HG03175 (cell line): ENCODE measurements around the gene RFNG.

Experiments used
- ATAC-seq: cut with Tn5 transposase; IDR thresholded peaks from one replicate; pipeline ENCODE4 v1.9.1; 2021; ENCODE audit warnings: mild to moderate bottlenecking, moderate library complexity; ENCODE audit not compliant: unreplicated experiment

RFNG gene

DNA sequence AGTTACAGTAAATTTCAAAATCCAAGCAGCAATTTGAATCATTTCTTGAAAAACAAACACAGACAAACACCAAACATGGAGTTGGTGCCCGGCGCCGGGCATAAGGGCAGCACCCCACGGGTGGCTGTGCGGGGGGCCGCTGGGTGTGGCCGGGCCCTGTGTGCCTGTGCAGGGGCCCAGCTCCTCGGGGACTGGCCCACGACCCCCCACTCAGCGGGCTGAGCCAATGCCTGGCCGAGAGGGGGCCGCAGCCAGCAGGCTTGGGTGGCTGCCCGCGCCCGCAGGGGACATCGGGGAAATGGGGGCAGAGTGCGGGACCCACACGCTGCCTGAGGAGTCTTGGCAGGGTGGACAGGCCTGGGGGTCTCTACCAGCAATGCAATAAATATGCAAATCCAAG, 26.8 kb upstream of the RFNG start:
- no peak for ATAC-seq

- no peak for ATAC-seq
Measured at GRCh38 chr17:82077617-82078358, 26.2 kb upstream of the RFNG start.

GRCh38 chr17:82076785-82077591, 25.4 kb upstream of the RFNG start:
- ATAC-seq, result no peak

GRCh38 chr17:82076018-82076784, 24.6 kb upstream of the RFNG start:
- no peak for ATAC-seq

DNA sequence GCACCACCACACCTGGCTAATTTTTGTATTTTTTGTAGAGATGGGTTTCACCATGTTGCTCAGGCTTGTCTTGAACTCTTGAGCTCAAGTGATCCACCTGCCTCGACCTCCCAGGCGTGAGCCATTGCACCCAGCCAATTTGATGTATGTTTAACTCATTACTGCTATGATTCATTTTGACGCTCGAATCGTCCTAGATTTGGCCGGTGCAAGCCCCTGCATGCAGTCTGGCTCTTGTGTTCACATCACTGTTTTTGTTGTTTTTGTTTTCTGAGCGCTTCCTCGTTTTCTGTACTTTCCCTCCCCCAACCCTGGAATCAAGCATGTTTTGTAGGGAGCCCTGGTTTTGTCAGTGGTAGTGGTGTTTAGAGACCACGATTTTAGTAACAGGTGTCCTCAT, 21.8 kb upstream of the RFNG start:
- no peak for ATAC-seq

DNA sequence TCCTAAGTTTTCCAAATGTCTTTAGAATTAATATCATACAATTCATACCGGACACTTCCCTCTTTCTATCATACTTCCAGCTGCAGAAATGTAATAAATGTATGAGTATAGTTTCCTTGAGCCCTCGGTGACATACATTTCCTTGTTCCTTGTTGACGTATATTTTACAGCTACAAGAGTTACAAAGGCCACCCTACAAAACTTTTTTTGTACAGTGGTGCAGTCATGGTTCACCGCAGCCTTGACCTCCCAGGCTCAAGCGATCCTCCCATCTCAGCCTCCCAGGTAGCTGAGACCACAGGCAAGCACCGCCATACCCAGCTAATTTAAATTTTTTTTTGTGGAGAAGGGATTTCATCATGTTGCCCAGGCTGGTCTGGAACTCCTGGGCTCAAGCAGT, 21.2 kb upstream of the RFNG start:
- no peak for ATAC-seq

GRCh38 chr17:82070611-82071010, 19.0 kb upstream of the RFNG start:
- ATAC-seq, result no peak

DNA sequence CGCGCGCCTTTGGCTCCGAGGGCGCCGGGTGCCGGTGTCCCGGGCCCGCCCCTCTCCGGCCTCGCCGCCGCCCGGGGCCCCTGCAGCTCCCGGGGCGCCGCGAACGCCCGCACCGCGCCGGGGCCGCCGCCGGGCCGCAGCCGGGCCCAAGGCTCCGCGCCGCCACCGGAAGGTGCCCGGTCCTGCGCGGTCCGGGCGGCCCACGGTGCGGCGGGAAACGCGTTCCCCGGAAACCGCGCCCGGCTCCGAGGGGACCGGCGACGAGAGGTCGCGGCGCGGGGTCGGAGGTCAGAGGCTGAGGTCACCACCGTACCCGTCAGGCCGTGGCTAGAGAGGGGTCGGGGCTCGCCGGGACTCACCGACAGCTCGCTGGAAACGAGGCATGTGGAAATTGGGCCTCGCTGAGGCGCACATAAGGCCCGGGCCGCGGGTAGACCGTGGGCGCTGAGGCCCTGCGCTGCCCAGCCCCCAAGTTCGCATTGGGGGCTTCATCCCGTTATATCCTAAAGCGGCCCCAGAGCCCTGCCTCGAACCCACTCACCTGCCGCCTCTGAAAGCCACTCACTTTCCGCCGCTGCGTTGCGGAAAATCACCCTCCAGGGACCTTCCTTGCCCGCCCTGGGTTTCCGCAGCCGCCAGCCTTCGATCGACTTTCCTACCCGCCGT, 14.2 kb upstream of the RFNG start, which contains the start of gene DUS1L:
Gene DUS1L, minus strand, starts transcription at position 167 of the 666 bp plus-strand sequence. CDS start 745 bp downstream, outside the sequence.
- ATAC-seq, result peak; percentile 67

DNA sequence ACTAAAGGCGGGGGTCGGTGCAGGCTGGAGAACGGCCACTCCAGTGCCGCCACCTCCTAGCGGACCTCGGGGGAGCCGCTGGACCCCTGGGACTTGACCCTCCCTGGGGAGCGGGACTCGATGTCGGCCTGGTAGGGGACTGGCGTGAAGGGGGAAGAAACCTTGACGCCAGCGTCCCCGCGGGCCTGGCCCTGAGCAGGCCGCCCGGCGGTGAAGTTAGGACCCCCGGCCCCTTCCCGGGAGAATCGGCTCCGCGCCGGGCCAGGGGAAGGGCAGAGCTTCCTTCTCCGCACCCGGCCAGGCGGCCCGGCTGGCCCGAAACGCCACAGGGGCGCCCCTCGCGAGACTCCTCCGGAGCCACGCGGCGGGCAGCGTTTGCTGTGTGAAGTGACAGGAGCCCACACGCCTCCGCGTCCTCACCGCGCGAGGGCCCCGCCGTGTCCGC, 13.6 kb upstream of the RFNG start:
- peak; percentile 24 for ATAC-seq

- ATAC-seq, result no peak
Measured at GRCh38 chr17:82064433-82065192, 13.0 kb upstream of the RFNG start.

DNA sequence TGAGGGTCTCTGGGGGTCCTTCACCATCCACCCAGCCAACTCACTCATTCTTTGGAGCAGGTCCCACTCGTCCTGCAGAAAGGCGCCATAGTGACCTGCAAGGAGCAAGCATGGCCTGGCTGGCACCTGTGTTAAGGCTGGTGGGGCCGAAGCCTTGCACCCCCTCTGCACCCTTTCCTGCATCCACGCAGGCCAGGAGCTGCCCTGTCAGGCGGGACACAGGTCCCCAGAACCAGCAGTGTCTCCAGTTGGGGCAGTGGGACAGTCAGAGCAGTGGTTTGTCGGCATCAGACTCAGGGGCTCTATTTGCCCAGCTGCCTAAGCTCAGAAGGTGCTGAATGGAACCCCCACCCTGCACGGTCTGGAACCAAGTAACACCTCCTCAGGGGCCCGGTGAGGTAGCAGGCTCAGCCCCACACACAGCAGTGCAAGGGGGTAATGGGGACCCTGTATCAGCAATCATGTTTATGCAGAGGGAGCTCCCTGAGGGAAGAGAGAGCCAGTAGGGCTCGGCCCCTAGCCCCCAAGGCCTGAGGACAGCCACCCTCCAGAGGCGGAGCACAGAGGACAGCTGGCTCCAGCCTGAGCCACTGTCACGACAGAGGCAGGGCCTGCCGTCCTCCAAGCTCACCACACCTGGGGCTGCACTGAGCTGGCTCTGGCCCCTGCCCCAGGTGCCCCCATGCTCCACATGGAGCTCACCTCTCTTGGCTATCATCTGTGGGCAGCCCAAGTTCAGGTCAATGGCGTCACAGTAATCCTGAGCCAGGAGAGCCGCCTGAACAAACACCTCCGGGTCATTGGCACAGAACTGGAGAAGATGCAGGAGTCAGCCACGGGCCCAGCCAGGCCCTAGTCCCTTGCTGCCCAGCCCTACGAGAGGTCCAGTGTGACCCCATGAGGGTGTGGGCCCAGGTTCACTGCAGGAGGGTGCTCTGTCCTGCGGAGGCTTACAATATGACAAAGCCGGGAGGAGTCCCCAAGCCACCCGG, 12.1 kb upstream of the RFNG start:
- no peak for ATAC-seq

DNA sequence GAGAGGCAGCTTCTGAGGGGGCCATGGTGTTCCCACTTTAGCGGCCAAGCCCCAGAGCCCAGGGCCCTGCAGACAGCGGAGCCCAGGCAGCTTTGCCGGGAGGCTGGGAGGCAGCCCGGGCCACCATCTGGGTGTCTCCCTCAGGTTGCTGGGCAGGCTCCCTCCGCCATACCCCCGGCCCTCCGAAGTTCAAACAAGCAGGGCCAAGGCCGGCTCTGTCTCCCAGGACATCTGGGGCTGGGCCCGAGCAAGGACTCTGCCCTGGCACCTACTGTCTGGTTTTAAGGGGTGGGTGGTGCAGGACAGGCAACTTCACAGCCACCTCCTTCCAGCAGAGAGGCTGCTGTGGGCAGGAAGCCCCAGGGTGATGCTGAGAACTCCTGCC, 11.4 kb upstream of the RFNG start:
- ATAC-seq, result no peak

GRCh38 chr17:82062076-82062983, 10.7 kb upstream of the RFNG start:
- no peak for ATAC-seq

DNA sequence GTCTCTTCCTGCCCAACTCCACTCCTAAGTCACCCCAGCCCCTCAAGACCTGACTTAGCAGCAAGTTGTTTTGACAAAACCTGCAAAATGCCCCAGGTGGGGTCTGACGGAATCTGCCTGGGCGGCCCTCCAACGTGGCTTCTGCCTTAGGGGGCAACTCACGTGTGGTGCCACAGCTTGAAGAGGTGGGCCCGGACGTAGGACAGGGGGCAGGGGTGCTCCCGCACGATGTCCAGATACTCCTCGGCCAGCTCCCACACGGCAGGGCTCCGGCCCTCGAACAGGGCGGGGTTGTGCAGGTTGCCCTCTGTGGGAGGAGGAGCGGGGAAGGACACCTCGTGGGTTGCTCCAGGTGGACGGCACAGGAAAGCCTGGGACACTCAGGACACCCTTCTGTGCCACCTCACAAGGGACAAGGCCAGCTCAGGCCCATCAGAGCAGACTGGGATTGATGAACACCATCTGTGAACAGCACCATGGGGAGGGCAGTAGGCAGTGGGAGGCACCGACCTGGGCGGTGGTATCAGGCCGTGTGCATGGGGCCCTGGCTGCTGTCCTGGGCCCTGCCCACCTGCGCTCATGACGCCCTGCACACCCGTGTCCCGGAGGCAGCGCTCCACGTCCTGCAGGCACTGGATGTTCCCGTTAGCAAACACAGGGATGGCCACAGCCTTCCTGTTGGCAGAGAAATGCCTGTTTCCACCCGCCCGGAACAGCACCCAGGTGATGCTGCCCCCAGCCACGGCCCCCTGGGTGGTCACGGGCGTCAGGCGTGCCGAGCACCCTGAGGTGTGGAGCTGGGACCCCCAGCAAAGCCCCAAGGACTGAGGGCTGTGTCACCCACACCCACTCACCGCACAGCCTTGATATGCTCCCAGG, 9.7 kb upstream of the RFNG start:
- ATAC-seq, result no peak

DNA sequence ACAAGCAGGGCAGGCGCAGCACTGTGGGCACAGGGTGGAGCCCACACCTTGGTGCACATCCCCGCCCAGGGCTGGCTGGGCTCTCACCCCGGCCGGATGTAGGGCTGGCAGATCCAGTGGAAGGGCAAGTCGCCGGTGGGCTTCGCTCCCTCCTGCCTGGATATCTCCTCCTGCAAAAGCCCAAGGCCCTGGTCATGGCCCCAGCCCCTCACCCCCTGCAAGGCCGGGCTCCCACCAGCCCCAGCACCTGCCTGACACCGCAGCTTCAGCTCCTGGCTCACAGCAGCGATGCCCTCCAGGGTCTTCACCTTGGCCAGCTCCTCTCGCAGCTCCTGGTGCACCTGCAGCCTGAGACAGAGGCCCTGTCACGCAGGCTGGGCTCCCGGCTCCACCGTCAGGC, 9.0 kb upstream of the RFNG start:
- no peak for ATAC-seq

DNA sequence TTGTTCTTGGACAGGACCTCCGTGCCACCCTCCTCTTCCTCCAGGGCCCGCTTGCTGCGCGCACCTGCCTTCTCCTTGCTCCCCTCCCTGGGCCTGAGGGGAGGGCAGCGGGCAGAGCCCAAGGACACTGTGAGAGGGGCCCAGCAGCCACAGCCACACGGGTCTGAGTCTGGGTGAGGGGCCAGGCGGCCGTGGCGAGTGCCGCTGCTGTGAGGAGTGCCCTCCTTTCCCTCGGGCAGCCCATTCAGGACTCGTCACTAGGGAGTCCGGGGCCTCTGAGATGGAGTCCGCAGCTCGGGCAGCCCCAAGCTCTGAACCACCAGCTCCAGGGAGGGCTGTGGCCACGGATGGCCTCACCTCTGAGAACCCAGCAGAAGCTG, 8.4 kb upstream of the RFNG start:
- no peak for ATAC-seq
